Measurements from ENCODE around the gene FAN1. TPM values are rescaled to one million over a fixed set of nuclear protein-coding genes. Genes with fewer than 3 reads are reported as not detected.

The FAN1 gene
- total and polyA plus RNA-seq, 9 of the 15 experiments (the other 6 are each of a cell fraction or from before 2014, with no cell fraction given): 1.5 to 16.8 (median 12.0) TPM

GRCh38 chr15:30979457-30979856, 75.7 kb downstream of the FAN1 start:
- ATAC-seq: no peak
- ChIA-PET POLR2A (interaction anchor here (1.7 kb wide), 1 partner anchor 12 kb away, joined by 3 read pairs; the partner anchor contains the start of gene MTMR10), CTCF (ENCODE audit: low intra/inter-chr PET ratio) (no interaction called here)
- no peak overlapping the region for H3K27ac ChIP-seq (ENCODE audit: extremely low read depth, low read depth, low read length)
- in situ Hi-C loops (cut with MboI) (no loop called here), intact Hi-C loops (cut with micrococcal nuclease) (no loop called here)
- no peak for FAIRE-seq
- no peaks in the 10 kb centered on the region for H3K79me2 ChIP-seq (ENCODE audit: control insufficient read depth, insufficient read depth, low read length)
- no peak overlapping the region for H3K4me3 ChIP-seq
- H3K9ac ChIP-seq (ENCODE audit: insufficient read depth in 1 of 2, low read depth in 2 of 2, low read length in 2 of 2): no peak overlapping the region
- H2AFZ ChIP-seq (ENCODE audit: low read depth, low read length): no peak overlapping the region
- BruUV-seq (replicated peaks): no TSS peak
- peaks cover 13% of the 10 kb centered on the region for H4K20me1 ChIP-seq (replicated peaks; ENCODE audit: control insufficient read depth, insufficient read depth, low read length)
- TF ChIP-seq ZBTB33 (CRISPR knock-in tag; IDR thresholded peaks at IDR 0.05) (0 out of 2 replicates have a peak, but pooled peaks have one; percentile 21), BRF1 (IDR thresholded peaks at IDR 0.05; ENCODE audit: borderline replicate concordance, extremely low read depth, insufficient read length) (no peak), ZNF644 (tag; IDR thresholded peaks at IDR 0.05; ENCODE audit: low read depth) (no peak)
- no peak overlapping the region for H3K4me2 ChIP-seq (ENCODE audit: insufficient read depth, low read length)
- peaks cover 0 to 3% of the 10 kb centered on the region in 2 experiments; a peak in 1 of 5 replicates for H3K4me1 ChIP-seq (replicated peaks in 1 of 2; ENCODE audit: control insufficient read depth in 2 of 2, insufficient read depth in 2 of 2, low read length in 2 of 2)
- H3K9me1 ChIP-seq (ENCODE audit: control insufficient read depth, insufficient read depth, low read length): no peaks in the 10 kb centered on the region
- H3K27me3 ChIP-seq (ENCODE audit: control insufficient read depth in 2 of 2, insufficient read depth in 2 of 2, low read length in 2 of 2): no peaks in the 10 kb centered on the region
- 88% methylated on average over 5 of the region's 5 CpGs for WGBS (ENCODE audit: insufficient coverage, low coverage, missing lambda C conversion rate)
- no peak for DNase-seq (ENCODE audit: extremely low read depth in 1 of 4, low spot score in 3 of 4)
- H3K36me3 ChIP-seq (ENCODE audit: control insufficient read depth, insufficient read depth, low read length): peaks cover 4% of the 10 kb centered on the region; the same call in 2 of the 3 replicates
- no peaks in the 10 kb centered on the region for H3K9me3 ChIP-seq (replicated peaks; ENCODE audit: control insufficient read depth, insufficient read depth, low read depth, low read length)

GRCh38 chr15:30984118-30984517, 80.4 kb downstream of the FAN1 start:
- intact Hi-C loops (cut with micrococcal nuclease): no loop called here
- BruUV-seq (replicated peaks): no TSS peak
- TF ChIP-seq THRB (CRISPR knock-in tag; conservative IDR thresholded peaks at IDR 0.05): no peak
- no peak for TF ChIP-seq KDM2B (CRISPR knock-in tag; IDR thresholded peaks at IDR 0.05)
- no peak for TF ChIP-seq HINFP (tag; conservative IDR thresholded peaks at IDR 0.05; ENCODE audit: low read depth)
- no peak for TF ChIP-seq MAFG (tag; conservative IDR thresholded peaks at IDR 0.05)
- TF ChIP-seq FOXJ3 (CRISPR knock-in tag; IDR thresholded peaks at IDR 0.05): no peak
- TF ChIP-seq TBL1XR1 (IDR thresholded peaks at IDR 0.05; ENCODE audit: low read length in 2 of 2): no peak
- no peak for TF ChIP-seq KAT8 (IDR thresholded peaks at IDR 0.05; ENCODE audit: low read depth)
- no peak for TF ChIP-seq CHCHD3 (CRISPR knock-in tag; IDR thresholded peaks at IDR 0.05)
- no peak for TF ChIP-seq FOXJ2 (tag; IDR thresholded peaks at IDR 0.05)

More at GRCh38 chr15:30984118-30984517, 80.4 kb downstream of the FAN1 start:
- no peaks in the 10 kb centered on the region for H3K27me3 ChIP-seq (ENCODE audit: control insufficient read depth in 2 of 2, insufficient read depth in 2 of 2, low read length in 2 of 2)
- no peaks in the 10 kb centered on the region for H3K9me1 ChIP-seq (ENCODE audit: control insufficient read depth, insufficient read depth, low read length)
- ChIA-PET POLR2A (no interaction called here), CTCF (ENCODE audit: low intra/inter-chr PET ratio) (no interaction called here)
- FAIRE-seq (no peak), ATAC-seq (no peak), DNase-seq (ENCODE audit: extremely low read depth in 1 of 4, low spot score in 3 of 4) (no peak)
- no peak overlapping the region for H3K27ac ChIP-seq (ENCODE audit: extremely low read depth, low read depth, low read length)
- H2AFZ ChIP-seq (ENCODE audit: low read depth, low read length): no peak overlapping the region
- in situ Hi-C loops (cut with MboI): no loop called here
- WGBS (ENCODE audit: insufficient coverage, low coverage, missing lambda C conversion rate): 81% methylated on average over 3 of the region's 3 CpGs
- peaks cover 6% of the 10 kb centered on the region; the same call in 2 of the 3 replicates for H3K36me3 ChIP-seq (ENCODE audit: control insufficient read depth, insufficient read depth, low read length)
- H3K9me3 ChIP-seq (replicated peaks; ENCODE audit: control insufficient read depth, insufficient read depth, low read depth, low read length): no peaks in the 10 kb centered on the region
- H4K20me1 ChIP-seq (replicated peaks; ENCODE audit: control insufficient read depth, insufficient read depth, low read length): peaks cover 7% of the 10 kb centered on the region; the same call in 1 of the 2 replicates
- no peaks in the 10 kb centered on the region for H3K4me1 ChIP-seq (replicated peaks in 1 of 2; ENCODE audit: control insufficient read depth in 2 of 2, insufficient read depth in 2 of 2, low read length in 2 of 2)
- H3K4me3 ChIP-seq: no peak overlapping the region
- H3K4me2 ChIP-seq (ENCODE audit: insufficient read depth, low read length): no peak overlapping the region
- no peaks in the 10 kb centered on the region for H3K79me2 ChIP-seq (ENCODE audit: control insufficient read depth, insufficient read depth, low read length)
- H3K9ac ChIP-seq (ENCODE audit: insufficient read depth in 1 of 2, low read depth in 2 of 2, low read length in 2 of 2): no peak overlapping the region
